GM23338 (cell line): ENCODE results near the gene IFI44L.

Experiments
- JUNB ChIP-seq: IDR thresholded peaks from one replicate; pipeline ENCODE4 v1.6.1; 2016; ENCODE audit warnings: antibody characterized with exemption; ENCODE audit not compliant: unreplicated experiment
- TF ChIP-seq, protein P1 (sequence below), 2 experiments: fragments of 200-600 bp in 1 of 2; sonication (generic) in 1 of 2; conservative IDR thresholded peaks; 2 replicates each; pipeline versions ENCODE4 v1.5.1 to v1.6.1; 2016 to 2017; ENCODE audit warnings: antibody characterized with exemption in 2 of 2, low read depth in 2 of 2, mild to moderate bottlenecking in 2 of 2, moderate library complexity in 1 of 2

DNA sequence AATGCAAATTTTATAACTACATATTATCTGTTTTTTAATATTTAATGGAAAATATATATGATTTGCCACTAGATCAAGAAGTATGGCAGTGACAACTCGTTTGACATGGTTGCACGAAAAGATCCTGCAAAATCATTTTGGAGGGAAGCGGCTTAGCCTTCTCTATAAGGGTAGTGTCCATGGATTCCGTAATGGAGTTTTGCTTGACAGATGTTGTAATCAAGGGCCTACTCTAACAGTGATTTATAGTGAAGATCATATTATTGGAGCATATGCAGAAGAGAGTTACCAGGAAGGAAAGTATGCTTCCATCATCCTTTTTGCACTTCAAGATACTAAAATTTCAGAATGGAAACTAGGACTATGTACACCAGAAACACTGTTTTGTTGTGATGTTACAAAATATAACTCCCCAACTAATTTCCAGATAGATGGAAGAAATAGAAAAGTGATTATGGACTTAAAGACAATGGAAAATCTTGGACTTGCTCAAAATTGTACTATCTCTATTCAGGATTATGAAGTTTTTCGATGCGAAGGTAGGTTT, 29.9 kb downstream of the IFI44L start:
- no peak for TF ChIP-seq JUNB
- TF ChIP-seq, protein P1, sequence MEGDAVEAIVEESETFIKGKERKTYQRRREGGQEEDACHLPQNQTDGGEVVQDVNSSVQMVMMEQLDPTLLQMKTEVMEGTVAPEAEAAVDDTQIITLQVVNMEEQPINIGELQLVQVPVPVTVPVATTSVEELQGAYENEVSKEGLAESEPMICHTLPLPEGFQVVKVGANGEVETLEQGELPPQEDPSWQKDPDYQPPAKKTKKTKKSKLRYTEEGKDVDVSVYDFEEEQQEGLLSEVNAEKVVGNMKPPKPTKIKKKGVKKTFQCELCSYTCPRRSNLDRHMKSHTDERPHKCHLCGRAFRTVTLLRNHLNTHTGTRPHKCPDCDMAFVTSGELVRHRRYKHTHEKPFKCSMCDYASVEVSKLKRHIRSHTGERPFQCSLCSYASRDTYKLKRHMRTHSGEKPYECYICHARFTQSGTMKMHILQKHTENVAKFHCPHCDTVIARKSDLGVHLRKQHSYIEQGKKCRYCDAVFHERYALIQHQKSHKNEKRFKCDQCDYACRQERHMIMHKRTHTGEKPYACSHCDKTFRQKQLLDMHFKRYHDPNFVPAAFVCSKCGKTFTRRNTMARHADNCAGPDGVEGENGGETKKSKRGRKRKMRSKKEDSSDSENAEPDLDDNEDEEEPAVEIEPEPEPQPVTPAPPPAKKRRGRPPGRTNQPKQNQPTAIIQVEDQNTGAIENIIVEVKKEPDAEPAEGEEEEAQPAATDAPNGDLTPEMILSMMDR (conservative IDR thresholded peaks at IDR 0.05; ENCODE audit: low read depth in 2 of 2): no peak
